Activated CD8-positive, alpha-beta memory T cell treated with anti-CD3 and anti-CD28 coated beads for 36 hours (primary cell): ENCODE results near the gene PDE3B. TPM values are rescaled to one million over a fixed set of nuclear protein-coding genes. Genes with fewer than 3 reads are reported as not detected.
"Not testable (repeated sequence)": the region's sequence is repeated elsewhere in the genome, so short reads cannot be mapped to it uniquely, and the experiment has no call there.

Source experiments
- CTCF ChIA-PET: fragments of 350-600 bp; sonication (Branson Sonifier 250); formaldehyde crosslinking; loops from one replicate; lab custom pipeline; 2021; ENCODE audit warnings: antibody characterized with exemption; lab: Charles Lee
- POLR2A ChIA-PET: fragments of 350-600 bp; sonication (Branson Sonifier 250); formaldehyde crosslinking; loops from one replicate; lab custom pipeline; 2021; ENCODE audit warnings: antibody characterized with exemption; lab: Charles Lee
- total RNA-seq, 2 experiments: library from RNA; stranded (reverse); gene quantifications; one replicate each; pipeline ENCODE4 v1.2.3, GENCODE V29; 2021

Gene PDE3B
- total RNA-seq = 10 to 100 TPM; 38.7 to 39.1 TPM

DNA sequence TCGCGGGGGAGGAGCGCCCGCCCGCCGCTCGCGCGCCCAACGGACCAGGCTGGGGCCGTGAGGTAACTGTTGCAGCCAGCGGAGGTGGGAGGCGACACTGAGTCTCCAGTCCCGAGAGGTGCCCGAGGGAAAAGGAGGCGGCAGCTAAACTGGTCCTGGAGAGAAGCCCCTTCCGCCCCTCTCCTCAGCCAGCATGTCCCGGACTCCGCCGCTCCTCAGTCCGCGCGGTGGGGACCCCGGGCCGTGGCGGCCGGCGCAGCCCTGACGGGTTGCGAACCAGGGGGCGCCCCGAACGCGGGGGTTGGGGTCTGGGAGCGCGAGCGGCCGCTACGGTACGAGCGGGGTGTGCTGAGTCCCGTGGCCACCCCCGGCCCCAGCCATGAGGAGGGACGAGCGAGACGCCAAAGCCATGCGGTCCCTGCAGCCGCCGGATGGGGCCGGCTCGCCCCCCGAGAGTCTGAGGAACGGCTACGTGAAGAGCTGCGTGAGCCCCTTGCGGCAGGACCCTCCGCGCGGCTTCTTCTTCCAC lies at the start of gene PDE3B:
PDE3B (plus strand) TSS at position 108 of the 529 bp plus-strand sequence; CDS start at position 380, 272 bp downstream.
- ChIA-PET CTCF (interaction anchor here (0.7 to 2.6 kb wide), 7 partner anchors 25 to 264 kb away, joined by 3 to 13 read pairs (median 5); partner anchors contain the start of genes CYP2R1 and PSMA1), POLR2A (interaction anchor here (0.5 to 2.4 kb wide), 15 partner anchors 8 to 306 kb away, joined by 3 to 25 read pairs (median 5); partner anchors contain the start of genes COPB1, CYP2R1 and PSMA1)

DNA sequence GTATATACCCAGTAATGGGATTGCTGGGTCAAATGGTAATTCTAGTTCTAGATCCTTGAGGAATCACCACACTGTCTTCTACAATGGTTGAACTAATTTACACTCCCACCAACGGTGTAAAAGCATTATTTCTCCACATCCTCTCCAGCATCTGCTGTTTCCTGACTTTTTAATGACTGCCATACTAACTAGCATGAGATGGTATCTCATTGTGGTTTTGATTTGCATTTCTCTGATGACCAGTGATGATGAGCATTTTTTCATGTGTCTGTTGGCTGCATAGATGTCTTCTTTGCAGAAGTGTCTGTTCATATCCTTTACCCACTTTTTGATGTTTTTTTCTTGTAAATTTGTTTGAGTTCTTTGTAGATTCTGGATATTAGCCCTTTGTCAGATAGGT lies 48.3 kb upstream of the PDE3B start:
- POLR2A ChIA-PET, CTCF ChIA-PET: not testable (repeated sequence)

DNA sequence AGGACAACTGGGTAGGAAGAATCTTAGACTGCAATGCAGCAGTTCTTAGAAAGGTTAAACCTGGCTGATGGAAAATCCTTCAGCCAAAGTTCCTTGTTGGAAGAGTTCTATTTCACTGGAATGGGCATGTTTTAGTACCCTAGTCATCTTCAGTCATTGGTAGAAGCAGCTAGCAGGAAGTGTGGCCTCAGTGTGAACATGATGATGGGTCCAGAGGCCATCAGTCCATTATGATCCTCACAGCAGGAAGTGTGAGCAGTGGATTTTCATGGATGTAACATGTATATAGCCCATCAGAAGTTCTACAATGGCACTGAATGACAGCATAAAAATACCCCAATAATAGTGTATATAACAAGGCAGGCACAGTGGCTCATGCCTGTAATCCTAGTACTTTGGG lies 35.9 kb upstream of the PDE3B start:
- ChIA-PET POLR2A (interaction anchor here (0.9 kb wide), 1 partner anchor 29 kb away, joined by 14 read pairs; no protein-coding TSS in a partner anchor), CTCF (no interaction called here)

DNA sequence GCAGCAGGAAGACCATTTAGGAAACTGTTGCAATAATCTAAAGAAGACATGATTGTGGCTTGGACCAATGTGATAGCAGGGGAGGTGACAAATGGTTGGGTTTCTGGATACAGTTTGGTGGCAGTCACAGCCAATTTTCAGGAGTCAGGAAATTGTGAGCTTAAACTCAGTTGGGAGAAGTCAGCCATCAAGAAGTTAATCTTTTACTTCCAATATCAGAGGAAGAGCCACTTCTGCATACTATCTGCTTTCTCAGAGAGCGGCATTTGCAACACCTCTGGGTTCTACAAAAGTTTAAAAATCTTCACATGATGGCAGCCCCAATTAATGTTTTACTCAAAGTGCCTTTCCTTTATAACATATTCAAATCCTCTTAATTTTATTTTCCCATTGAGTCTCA lies 33.7 kb upstream of the PDE3B start:
- ChIA-PET POLR2A (no interaction called here), CTCF (no interaction called here)

DNA sequence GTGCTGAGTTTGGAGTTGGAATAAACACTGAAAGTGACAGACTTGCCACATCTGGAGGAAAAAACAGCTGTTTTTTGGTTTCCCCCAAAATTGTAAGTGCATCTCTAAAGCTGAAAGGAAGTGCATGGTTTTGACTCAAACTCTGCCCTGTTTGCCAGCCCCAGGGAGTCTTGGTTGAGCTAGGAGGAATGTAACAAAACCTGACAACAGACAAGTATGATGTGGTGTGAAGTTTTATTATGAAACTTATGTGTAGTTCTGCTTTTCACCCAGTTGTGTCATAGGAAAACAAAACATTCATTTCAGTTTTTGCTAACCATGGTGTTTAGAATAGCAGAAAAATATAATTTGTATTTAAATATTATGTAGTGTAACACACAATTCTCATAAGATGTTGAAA lies 31.7 kb upstream of the PDE3B start:
- ChIA-PET CTCF (interaction anchor here (0.8 kb wide), 1 partner anchor 33 kb away, joined by 3 read pairs; no protein-coding TSS in a partner anchor), POLR2A (interaction anchor here (1.1 kb wide), 1 partner anchor 91 kb away, joined by 3 read pairs; the partner anchor contains the start of gene PSMA1)

DNA sequence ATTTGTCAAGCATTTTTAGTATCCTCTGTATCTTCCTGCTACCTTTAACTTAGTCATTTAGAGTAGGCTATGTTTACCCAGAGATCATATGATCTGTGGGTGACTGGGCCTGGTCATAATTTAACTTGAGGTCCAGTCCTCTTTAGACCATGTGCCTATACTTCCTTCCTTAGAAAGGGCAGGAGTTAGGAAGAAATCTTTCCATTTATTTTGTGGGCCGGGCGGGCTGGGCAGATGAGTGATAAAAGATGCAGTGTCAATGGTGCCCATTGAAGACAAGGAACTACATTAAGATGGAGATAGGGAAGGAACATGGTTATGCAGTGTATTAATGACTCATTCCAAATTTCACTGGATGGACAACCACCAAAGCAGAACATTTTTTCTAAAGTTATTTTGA lies 30.9 kb upstream of the PDE3B start:
- CTCF ChIA-PET = no interaction called here
- POLR2A ChIA-PET = no interaction called here

DNA sequence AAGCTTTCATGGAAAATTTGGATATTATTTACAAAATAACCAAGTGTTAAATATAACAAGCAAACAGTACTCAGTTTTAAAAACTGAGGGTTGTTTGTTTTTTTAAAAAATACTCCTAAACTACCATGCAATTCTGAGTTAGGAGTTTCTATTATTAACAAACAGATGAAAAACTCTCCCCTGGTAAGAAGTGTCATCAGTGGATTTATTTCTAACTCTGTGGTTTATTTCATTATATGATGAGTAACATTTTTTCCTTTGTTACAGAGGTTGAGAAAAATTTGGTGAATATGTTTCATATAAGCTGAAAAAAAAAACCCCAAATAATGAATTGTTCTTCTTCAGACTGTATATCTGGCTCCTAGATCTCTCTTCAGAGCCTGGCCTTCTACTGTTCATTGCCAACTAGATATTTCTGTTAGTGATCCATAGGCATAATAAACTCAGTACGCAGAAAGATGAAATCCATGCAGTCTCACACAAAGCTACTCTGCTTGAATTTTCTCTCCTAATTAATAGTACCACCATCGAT lies 29.4 kb upstream of the PDE3B start:
- POLR2A ChIA-PET = no interaction called here
- CTCF ChIA-PET = no interaction called here

DNA sequence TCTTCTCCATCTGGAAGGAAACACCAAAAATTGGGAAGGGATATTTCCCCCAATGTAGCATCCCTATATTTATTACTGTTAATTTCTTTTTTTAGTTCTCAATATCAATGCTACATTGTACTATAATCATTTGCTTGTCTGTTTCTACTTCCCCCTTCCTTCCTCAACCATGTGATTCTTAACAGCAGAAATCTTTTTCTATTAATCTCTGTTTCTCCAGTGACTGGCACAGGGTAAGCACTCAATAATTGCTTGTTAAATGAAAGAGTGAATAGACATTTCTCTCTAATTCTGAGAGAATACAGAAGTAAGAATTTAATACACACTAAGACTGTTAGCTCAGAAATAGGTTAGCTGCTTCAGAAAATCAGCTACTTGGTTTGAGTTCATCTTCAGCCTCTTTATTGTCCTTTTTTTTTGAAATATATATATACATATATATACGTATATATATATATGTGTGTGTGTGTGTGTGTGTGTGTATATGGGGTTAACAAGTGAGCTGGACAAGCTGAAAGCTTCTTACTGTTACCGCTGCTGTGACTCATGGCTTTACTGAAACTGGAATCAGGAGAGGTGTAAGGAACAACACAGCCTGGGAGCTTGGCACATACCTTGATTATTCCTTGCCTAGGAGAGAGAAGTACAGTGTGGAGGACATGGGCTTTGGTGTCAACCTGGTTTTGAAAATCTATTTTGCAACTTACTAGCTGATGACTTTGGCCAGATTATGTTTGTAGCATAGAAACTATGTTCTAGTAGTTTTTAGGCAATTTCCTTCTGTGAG lies 26.2 kb upstream of the PDE3B start:
- ChIA-PET CTCF (no interaction called here), POLR2A (no interaction called here)

DNA sequence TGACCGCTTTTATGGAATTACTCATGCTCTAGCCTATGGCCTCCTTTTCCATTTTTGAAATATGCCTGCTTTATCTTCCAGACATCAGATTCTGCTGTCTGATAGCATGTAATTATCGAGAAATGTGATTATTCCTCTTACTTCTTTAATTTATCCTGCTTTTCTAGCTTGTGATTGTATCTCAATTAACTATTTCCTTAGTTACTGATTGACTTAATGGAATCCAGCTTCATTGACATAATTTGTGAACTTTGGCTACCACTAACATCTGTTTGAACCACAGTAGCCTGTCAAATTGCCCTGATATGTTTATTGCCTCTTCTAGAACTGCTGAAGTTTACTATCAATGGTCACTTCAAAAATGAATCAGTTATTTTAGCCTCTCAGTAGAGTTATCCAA lies 25.5 kb upstream of the PDE3B start:
- ChIA-PET CTCF (no interaction called here), POLR2A (no interaction called here)

DNA sequence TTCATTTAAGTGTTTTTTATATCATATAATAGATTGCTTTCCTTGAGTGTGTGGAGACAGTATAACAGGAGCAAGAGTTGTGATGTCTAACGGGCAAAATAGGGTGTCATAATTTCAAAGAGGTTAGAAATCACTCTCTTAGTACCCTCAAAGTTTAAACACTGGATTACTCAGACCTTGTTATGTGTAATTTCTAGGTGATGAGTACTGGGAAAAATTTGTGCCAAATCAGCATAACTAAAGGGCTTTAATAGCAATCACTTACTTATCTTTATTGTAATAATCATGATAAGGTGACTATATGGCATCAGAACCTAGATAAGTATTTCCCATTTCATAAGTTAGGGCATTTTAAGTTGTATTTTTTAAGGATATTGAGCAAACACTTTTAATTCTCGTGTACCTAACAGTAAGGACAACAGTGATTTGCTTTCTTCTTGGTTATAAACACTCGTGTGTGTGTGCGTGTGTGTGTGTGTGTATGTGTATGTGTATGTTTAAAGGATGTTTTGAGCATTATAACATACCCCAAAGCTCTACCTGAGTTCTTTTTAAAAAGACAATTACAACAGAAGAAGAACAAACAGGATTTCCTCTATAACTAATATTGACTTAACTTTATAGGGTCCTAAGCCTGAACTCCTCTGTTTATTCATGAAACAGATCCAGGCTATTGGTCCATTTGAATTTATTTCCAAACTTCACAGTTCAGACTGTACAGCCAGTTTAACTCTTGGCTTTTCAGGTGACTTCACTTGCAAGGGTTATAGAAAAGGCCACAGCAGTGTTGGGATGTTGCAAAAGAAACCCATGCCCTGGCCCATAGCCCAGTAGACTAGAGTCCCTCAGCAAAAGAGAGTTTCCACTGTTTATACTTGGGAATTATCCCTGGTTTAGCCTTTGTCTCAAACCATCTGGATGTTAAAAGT lies 23.7 kb upstream of the PDE3B start:
- CTCF ChIA-PET = interaction anchor here (1.1 kb wide), 1 partner anchor 25 kb away, joined by 3 read pairs; no protein-coding TSS in a partner anchor
- POLR2A ChIA-PET = no interaction called here

DNA sequence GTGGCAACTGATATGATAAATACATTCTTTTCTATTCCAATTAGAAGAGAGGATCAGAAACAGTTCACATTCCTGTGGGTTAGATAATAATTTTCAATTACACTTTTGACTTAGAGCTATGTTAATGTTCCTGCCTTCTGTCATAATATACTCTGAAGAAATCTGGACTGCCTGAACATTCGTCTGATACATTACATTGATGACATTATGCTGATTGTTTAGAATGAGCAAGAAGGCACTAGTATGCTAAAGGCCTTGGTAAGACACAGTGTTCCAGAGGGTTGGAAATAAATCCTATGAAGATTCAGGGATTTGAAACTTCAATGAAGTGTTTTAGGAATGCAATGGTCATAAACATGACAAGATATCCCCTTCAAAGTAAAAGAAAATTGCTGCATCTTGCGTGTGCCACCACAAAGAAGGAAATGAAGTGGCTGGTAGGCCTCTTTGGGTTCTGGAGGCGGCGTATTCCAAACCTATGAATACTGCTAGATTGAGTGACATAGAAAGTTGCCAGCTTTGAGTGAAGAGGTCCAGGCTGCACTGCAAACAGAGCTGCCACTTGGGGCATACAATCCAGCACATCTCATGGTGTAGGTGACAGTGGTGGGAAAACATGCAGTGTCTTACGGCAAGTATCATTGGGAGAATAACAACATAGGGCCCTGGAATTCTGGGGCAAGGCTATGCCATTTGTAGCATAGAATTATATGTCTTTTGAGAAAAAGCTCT lies 21.2 kb upstream of the PDE3B start:
- ChIA-PET POLR2A (no interaction called here), CTCF (interaction anchor here (0.9 to 1.4 kb wide), 2 partner anchors 44 to 286 kb away, joined by 3 to 4 read pairs; no protein-coding TSS in a partner anchor)

DNA sequence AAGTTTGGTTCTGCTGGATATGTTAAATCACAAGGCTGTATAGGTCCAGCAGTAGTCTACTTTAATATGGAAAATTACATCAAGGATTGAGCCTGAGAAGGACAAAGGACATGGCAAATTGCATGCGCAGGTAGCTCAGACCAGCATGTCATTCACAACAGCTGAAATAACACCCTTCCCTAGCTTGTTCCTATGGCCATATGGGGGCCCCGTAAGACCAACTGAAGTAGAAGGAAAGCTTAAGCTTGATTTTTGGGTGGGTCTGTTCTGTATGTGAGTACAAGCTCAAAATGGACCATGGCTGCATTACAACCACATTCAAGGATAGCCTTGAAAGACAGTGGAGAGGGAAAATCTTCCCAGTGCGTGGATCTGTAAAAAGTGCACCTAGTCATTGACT lies 20.6 kb upstream of the PDE3B start:
- CTCF ChIA-PET = interaction anchor here (0.9 kb wide), 1 partner anchor 285 kb away, joined by 3 read pairs; no protein-coding TSS in a partner anchor
- POLR2A ChIA-PET = no interaction called here

DNA sequence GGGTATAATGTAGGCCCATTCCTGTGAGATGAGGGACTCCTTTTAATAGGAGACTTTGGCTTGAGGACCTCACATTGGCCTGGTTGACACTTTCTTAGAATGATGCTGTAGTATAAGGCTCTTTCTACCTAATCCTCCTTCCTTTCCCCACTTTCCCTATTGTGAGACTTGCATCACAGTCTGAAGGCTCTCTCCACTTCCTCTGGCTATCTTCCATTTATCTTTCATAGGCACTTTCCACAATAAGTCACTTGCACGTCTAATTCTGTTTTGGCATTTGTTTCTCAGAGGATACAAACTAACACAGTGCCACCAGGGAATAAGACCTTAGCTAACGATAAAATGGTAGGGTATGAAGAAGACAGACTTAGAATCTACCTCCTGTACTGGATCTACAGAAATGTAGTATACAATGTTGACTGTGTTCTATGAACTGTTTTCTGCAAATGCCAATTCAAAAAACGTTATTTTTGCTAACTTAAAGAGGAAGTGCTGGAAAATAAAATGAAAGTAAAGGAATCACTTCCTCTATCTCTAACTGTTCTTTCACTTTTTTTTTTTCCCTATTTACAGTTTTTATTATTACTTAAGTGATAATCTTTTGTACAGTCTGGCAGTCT lies 17.9 kb upstream of the PDE3B start:
- ChIA-PET CTCF (no interaction called here), POLR2A (no interaction called here)

DNA sequence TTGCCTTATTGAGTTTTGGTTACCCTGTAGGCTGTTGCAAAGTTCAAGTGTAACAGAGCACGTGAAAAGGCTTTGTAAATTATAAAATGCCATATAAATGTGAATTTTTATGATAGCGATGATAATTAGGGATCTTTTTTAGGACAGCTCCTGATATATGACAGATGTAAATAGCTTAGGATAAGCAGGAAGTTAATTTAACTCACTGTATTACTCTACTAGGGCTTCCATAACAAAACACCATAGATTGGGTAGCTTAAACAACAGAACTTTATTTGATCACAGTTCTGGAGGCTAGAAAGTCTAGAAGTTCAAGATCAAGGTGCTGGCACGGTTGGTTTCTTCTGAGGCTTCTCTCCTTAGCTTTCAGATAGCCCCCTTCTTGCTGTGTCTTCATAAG lies 17.0 kb upstream of the PDE3B start:
- CTCF ChIA-PET = no interaction called here
- POLR2A ChIA-PET = no interaction called here

DNA sequence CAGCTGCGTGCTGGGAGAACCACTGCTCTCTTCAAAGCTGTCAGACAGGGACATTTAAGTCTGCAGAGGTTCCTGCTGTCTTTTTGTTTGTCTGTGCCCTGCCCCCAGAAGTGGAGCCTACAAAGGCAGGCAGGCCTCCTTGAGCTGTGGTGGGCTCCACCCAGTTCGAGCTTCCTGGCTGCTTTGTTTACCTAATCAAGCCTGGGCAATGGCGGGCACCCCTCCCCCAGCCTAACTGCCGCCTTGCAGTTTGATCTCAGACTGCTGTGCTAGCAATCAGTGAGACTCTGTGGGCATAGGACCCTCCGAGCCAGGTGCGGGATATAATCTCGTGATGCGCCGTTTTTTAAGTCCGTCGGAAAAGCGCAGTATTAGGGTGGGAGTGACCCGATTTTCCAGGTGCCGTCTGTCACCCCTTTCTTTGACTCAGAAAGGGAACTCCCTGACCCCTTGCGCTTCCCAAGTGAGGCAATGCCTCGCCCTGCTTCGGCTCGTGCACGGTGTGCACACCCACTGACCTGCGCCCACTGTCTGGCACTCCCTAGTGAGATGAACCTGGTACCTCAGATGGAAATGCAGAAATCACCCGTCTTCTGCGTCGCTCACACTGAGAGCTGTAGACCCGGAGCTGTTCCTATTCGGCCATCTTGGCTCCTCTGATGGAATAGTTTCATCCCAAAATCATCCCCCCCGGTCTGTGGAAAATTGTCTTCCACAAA lies 9.9 kb upstream of the PDE3B start:
- POLR2A ChIA-PET, CTCF ChIA-PET: not testable (repeated sequence)

DNA sequence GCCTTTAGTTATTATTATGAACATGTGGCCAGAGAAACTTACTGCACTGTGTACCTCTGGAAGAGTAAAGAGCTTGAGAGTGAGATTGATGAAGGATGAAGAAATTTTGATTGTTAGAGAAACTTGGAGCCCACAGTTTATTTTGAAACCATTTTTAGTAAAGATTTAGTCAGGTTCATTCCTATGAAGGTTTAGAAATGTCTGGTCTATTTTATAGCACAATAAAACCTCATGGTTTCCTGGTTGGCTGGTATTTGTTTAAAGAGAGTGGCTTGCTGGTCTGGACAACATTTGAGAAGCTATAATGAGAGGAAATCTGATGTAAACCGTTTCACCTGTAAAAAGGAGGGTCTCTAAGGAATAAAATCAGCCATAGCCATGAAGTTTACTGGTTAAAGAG lies 8.8 kb upstream of the PDE3B start:
- POLR2A ChIA-PET = interaction anchor here (1.5 kb wide), 1 partner anchor 10 kb away, joined by 3 read pairs; no protein-coding TSS in a partner anchor
- CTCF ChIA-PET = no interaction called here

DNA sequence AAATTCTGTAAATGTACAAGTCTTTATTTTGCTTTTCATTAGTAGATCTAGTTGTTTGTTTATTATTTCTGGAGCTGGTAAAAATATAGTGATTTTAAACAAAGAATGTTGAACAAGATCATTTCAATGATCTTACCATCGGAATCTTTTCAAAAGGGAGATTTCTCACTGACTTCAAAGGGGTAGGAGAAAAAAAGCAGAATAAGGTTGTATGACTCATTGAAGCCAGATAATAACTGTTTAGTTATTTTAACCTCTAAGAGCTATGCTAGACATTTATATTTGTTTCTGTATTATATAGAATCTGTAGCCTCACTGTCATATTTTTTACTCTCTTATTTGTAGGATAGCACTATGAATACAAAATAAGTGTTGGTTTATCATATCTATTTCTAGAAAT lies 8.1 kb upstream of the PDE3B start:
- ChIA-PET POLR2A (interaction anchor here (1.5 kb wide), 1 partner anchor 9 kb away, joined by 3 read pairs; no protein-coding TSS in a partner anchor), CTCF (no interaction called here)
